ENCODE results near the gene SLC16A5. TPM values are rescaled to one million over a fixed set of nuclear protein-coding genes. Genes with fewer than 3 reads are reported as not detected.

The SLC16A5 gene
- total RNA-seq, 2 experiments from 2014 or later, result 9.1 to 11.0 TPM

Other genes with a start within 250 kb of the SLC16A5 start
- gene GRIN2C, start 228.1 kb upstream of the SLC16A5 start, total RNA-seq, result under 1 TPM in 1 of 2 experiments, not detected in 1; 0.17 TPM
- gene FDXR, start 215.0 kb upstream of the SLC16A5 start, total RNA-seq, result 10 to 100 TPM; 25.4 to 30.8 TPM
- gene FADS6, start 194.3 kb upstream of the SLC16A5 start, total RNA-seq, result not detected
- not detected for gene USH1G, start 164.7 kb upstream of the SLC16A5 start, total RNA-seq
- gene OTOP2, start 163.7 kb upstream of the SLC16A5 start, total RNA-seq, result not detected
- not detected for gene OTOP3, start 152.1 kb upstream of the SLC16A5 start, total RNA-seq
- gene HID1, start 115.2 kb upstream of the SLC16A5 start, total RNA-seq, result 1 to 10 TPM; 3.6 to 3.9 TPM
- under 1 TPM; 0.11 to 0.14 TPM for gene CDR2L, start 100.3 kb upstream of the SLC16A5 start, total RNA-seq
- gene MRPL58, start 75.3 kb upstream of the SLC16A5 start, total RNA-seq, result 10 to 100 TPM; 32.2 to 36.2 TPM
- 100 to 1,000 TPM; 196 to 199 TPM for gene ATP5PD, start 41.0 kb upstream of the SLC16A5 start, total RNA-seq
- gene KCTD2, start 40.7 kb upstream of the SLC16A5 start, total RNA-seq, result 10 to 100 TPM; 20.4 to 22.4 TPM
- 10 to 100 TPM; 16.2 to 17.6 TPM for gene ARMC7, start 22.0 kb downstream of the SLC16A5 start, total RNA-seq
- 10 to 100 TPM; 69.9 to 70.8 TPM for gene NT5C, start 43.8 kb downstream of the SLC16A5 start, total RNA-seq
- 100 to 1,000 TPM; 194 to 213 TPM for gene JPT1, start 66.6 kb downstream of the SLC16A5 start, total RNA-seq
- gene SUMO2, start 95.0 kb downstream of the SLC16A5 start, total RNA-seq, result 100 to 1,000 TPM; 470 to 500 TPM
- gene NUP85, start 117.7 kb downstream of the SLC16A5 start, total RNA-seq, result 100 to 1,000 TPM; 154 to 167 TPM
- 10 to 100 TPM; 92.9 to 95.2 TPM for gene GGA3, start 173.7 kb downstream of the SLC16A5 start, total RNA-seq
- 10 to 100 TPM; 34.0 to 36.1 TPM for gene MRPS7, start 173.9 kb downstream of the SLC16A5 start, total RNA-seq
- gene MIF4GD, start 183.3 kb downstream of the SLC16A5 start, total RNA-seq, result 10 to 100 TPM; 44.4 to 44.8 TPM
- gene SLC25A19, start 201.5 kb downstream of the SLC16A5 start, total RNA-seq, result 10 to 100 TPM; 26.7 to 27.9 TPM

Measured in activated naive CD8-positive, alpha-beta T cell treated with anti-CD3 and anti-CD28 coated beads, Interleukin-2, amount 10 ng/mL, durations not matched to agents 7 days and 5 days (primary cell).